HEK293 (cell line): ENCODE data around the gene OTC.

Experiments
- CTCF ChIA-PET: fragments of 350-600 bp; formaldehyde crosslinking; extraction: SDS; loops from one replicate; lab custom pipeline; 2021; ENCODE audit warnings: antibody characterized with exemption; lab: Yijun Ruan, JAX
- POLR2A ChIA-PET: fragments of 300-600 bp; formaldehyde crosslinking; extraction: SDS; loops from one replicate; lab custom pipeline; 2020; ENCODE audit warnings: antibody characterized with exemption, inconsistent platforms; lab: Yijun Ruan, JAX
- H3K27ac ChIP-seq: fragments of 200-500 bp; sonication (Bioruptor generic); 2 replicates; pipeline ENCODE4 v1.5.1; 2014; ENCODE audit warnings: low read depth, low read length, control low read depth, inconsistent platforms; ENCODE audit errors: extremely low read depth
- H3K36me3 ChIP-seq, 2 experiments: fragments of 200-500 bp in 1 of 2; sonication (Bioruptor generic) in 1 of 2; 1 replicate in 1 of 2; 2 replicates in 1 of 2; pipeline ENCODE4 v1.5.1; 2014 to 2017; ENCODE audit warnings: inconsistent platforms in 2 of 2, low read length in 2 of 2; ENCODE audit not compliant: control insufficient read depth in 2 of 2, insufficient read depth in 1 of 2
- H3K4me1 ChIP-seq: fragments of 200-500 bp; sonication (Bioruptor generic); 2 replicates; pipeline ENCODE4 v1.5.1; 2014; ENCODE audit warnings: mild to moderate bottlenecking, low read length, inconsistent platforms; ENCODE audit not compliant: control insufficient read depth, insufficient read depth
- H3K4me3 ChIP-seq: 2 replicates; pipeline ENCODE4 v1.5.1; 2011; ENCODE audit warnings: low read depth, mild to moderate bottlenecking, control low read depth, low read length, moderate library complexity
- H3K9me3 ChIP-seq: fragments of 200-500 bp; sonication (Bioruptor generic); 2 replicates; pipeline ENCODE4 v1.5.1; 2014; ENCODE audit warnings: low read depth, low read length, inconsistent platforms; ENCODE audit not compliant: control insufficient read depth, insufficient read depth
- FEZF1 ChIP-seq: fragments of 450-650 bp; formaldehyde crosslinking; IDR thresholded peaks from 2 replicates; pipeline ENCODE4 v1.5.1; 2016; ENCODE audit warnings: missing biosample characterization, missing genetic modification characterization
- HIC1 ChIP-seq: fragments of 450-650 bp; formaldehyde crosslinking; IDR thresholded peaks from 2 replicates; pipeline ENCODE4 v1.5.1; 2016; ENCODE audit warnings: missing biosample characterization, missing genetic modification characterization
- KLF16 ChIP-seq: fragments of 450-650 bp; formaldehyde crosslinking; IDR thresholded peaks from 2 replicates; pipeline ENCODE4 v1.5.1; 2017; ENCODE audit warnings: missing biosample characterization, missing genetic modification characterization
- KLF8 ChIP-seq: fragments of 450-650 bp; formaldehyde crosslinking; IDR thresholded peaks from 2 replicates; pipeline ENCODE4 v1.5.1; 2016; ENCODE audit warnings: missing biosample characterization, missing genetic modification characterization
- OSR2 ChIP-seq: fragments of 450-650 bp; formaldehyde crosslinking; IDR thresholded peaks from 2 replicates; pipeline ENCODE4 v1.5.1; 2016; ENCODE audit warnings: missing biosample characterization, missing genetic modification characterization
- REPIN1 ChIP-seq: fragments of 450-650 bp; formaldehyde crosslinking; IDR thresholded peaks from 2 replicates; pipeline ENCODE4 v1.5.1; 2017; ENCODE audit warnings: missing biosample characterization, missing genetic modification characterization, low read depth
- ZFHX2 ChIP-seq: fragments of 450-650 bp; formaldehyde crosslinking; conservative IDR thresholded peaks from 2 replicates; pipeline ENCODE4 v1.5.1; 2016; ENCODE audit warnings: missing biosample characterization, missing genetic modification characterization
- ZIC2 ChIP-seq: fragments of 450-650 bp; formaldehyde crosslinking; IDR thresholded peaks from 2 replicates; pipeline ENCODE4 v1.5.1; 2016; ENCODE audit warnings: missing biosample characterization, missing genetic modification characterization
- ZNF18 ChIP-seq: fragments of 450-650 bp; formaldehyde crosslinking; IDR thresholded peaks from 2 replicates; pipeline ENCODE4 v1.5.1; 2016; ENCODE audit warnings: missing biosample characterization, missing genetic modification characterization
- ZNF214 ChIP-seq: fragments of 450-650 bp; formaldehyde crosslinking; IDR thresholded peaks from 2 replicates; pipeline ENCODE4 v1.5.1; 2017; ENCODE audit warnings: missing biosample characterization, mild to moderate bottlenecking, missing genetic modification characterization, borderline replicate concordance
- ZNF248 ChIP-seq: fragments of 450-650 bp; formaldehyde crosslinking; IDR thresholded peaks from 2 replicates; pipeline ENCODE4 v1.5.1; 2017; ENCODE audit warnings: missing biosample characterization, missing genetic modification characterization
- ZNF426 ChIP-seq: fragments of 450-650 bp; formaldehyde crosslinking; IDR thresholded peaks from 2 replicates; pipeline ENCODE4 v1.5.1; 2017; ENCODE audit warnings: missing biosample characterization, missing genetic modification characterization, mild to moderate bottlenecking, inconsistent platforms, moderate library complexity
- ZNF561 ChIP-seq: fragments of 450-650 bp; IDR thresholded peaks from 2 replicates; pipeline ENCODE4 v1.5.1; 2018; ENCODE audit warnings: missing biosample characterization, missing genetic modification characterization, borderline replicate concordance
- ZNF624 ChIP-seq: fragments of 450-650 bp; formaldehyde crosslinking; IDR thresholded peaks from 2 replicates; pipeline ENCODE4 v1.5.1; 2017; ENCODE audit warnings: missing biosample characterization, missing genetic modification characterization
- ZNF677 ChIP-seq: fragments of 450-650 bp; IDR thresholded peaks from 2 replicates; pipeline ENCODE4 v1.5.0; 2018; ENCODE audit warnings: missing biosample characterization, mild to moderate bottlenecking, missing genetic modification characterization, moderate library complexity
- ZNF692 ChIP-seq: fragments of 450-650 bp; formaldehyde crosslinking; IDR thresholded peaks from 2 replicates; pipeline ENCODE4 v1.5.1; 2016; ENCODE audit warnings: missing biosample characterization, missing genetic modification characterization
- ZNF747 ChIP-seq: fragments of 450-650 bp; formaldehyde crosslinking; IDR thresholded peaks from 2 replicates; pipeline ENCODE4 v1.5.1; 2016; ENCODE audit warnings: missing biosample characterization, missing genetic modification characterization
- ZNF837 ChIP-seq: fragments of 450-650 bp; formaldehyde crosslinking; IDR thresholded peaks from 2 replicates; pipeline ENCODE4 v1.5.1; 2016; ENCODE audit warnings: missing biosample characterization, missing genetic modification characterization
- ZSCAN16 ChIP-seq: fragments of 450-650 bp; formaldehyde crosslinking; IDR thresholded peaks from 2 replicates; pipeline ENCODE4 v1.5.1; 2016; ENCODE audit warnings: missing biosample characterization, missing genetic modification characterization
- ZSCAN23 ChIP-seq: fragments of 450-650 bp; formaldehyde crosslinking; IDR thresholded peaks from 2 replicates; pipeline ENCODE4 v1.5.1; 2016; ENCODE audit warnings: missing biosample characterization, missing genetic modification characterization

The OTC gene

GRCh38 chrX:38368774-38369173 is 16.4 kb downstream of the OTC start:
- no peaks in the 10 kb centered on the region for H3K9me3 ChIP-seq
- ChIA-PET POLR2A (no interaction called here), CTCF (no interaction called here)
- H3K4me3 ChIP-seq, result no peak overlapping the region
- H3K4me1 ChIP-seq, result no peaks in the 10 kb centered on the region
- TF ChIP-seq ZIC2 (tag by site-specific recombination), result no peak
- no peak for TF ChIP-seq ZSCAN16
- no peak for TF ChIP-seq ZNF561 (tag by site-specific recombination)
- TF ChIP-seq FEZF1 (tag by site-specific recombination), result no peak
- TF ChIP-seq OSR2 (tag by site-specific recombination), result no peak
- no peak for TF ChIP-seq ZNF426
- no peak for TF ChIP-seq HIC1 (tag by site-specific recombination)
- TF ChIP-seq ZNF18 (tag by site-specific recombination), result no peak
- TF ChIP-seq ZFHX2 (tag by site-specific recombination), result no peak
- no peak for TF ChIP-seq ZNF692 (tag by site-specific recombination)
- TF ChIP-seq ZNF837 (tag by site-specific recombination), result no peak
- TF ChIP-seq KLF8, result no peak
- TF ChIP-seq REPIN1, result no peak
- no peak for TF ChIP-seq ZNF747
- TF ChIP-seq ZNF248 (tag by site-specific recombination), result no peak
- TF ChIP-seq ZNF214 (tag by site-specific recombination), result no peak
- no peak for TF ChIP-seq ZSCAN23 (tag by site-specific recombination)
- no peak overlapping the region for H3K27ac ChIP-seq
- H3K36me3 ChIP-seq, result no peaks in the 10 kb centered on the region

- TF ChIP-seq ZNF677 (tag by site-specific recombination) (0 out of 2 replicates have a peak, but pooled peaks have one; percentile 44), ZNF624 (tag by site-specific recombination) (no peak)
- POLR2A ChIA-PET, result no interaction called here
- H3K27ac ChIP-seq, result no peak overlapping the region
- H3K4me1 ChIP-seq, result no peaks in the 10 kb centered on the region
- CTCF ChIA-PET, result interaction anchor here (0.6 to 0.7 kb wide), 3 partner anchors 162 to 862 kb away, joined by 4 to 6 read pairs (median 4); no protein-coding TSS in a partner anchor
- H3K4me3 ChIP-seq, result no peak overlapping the region
- H3K36me3 ChIP-seq, result no peaks in the 10 kb centered on the region
- no peaks in the 10 kb centered on the region for H3K9me3 ChIP-seq
Observed at GRCh38 chrX:38371641-38372040, 19.2 kb downstream of the OTC start.

- Histone ChIP-seq H3K9me3 (no peaks in the 10 kb centered on the region), H3K4me3 (no peak overlapping the region), H3K4me1 (no peaks in the 10 kb centered on the region), H3K36me3 (no peaks in the 10 kb centered on the region), H3K27ac (no peak overlapping the region)
- POLR2A ChIA-PET, result no interaction called here
- CTCF ChIA-PET, result interaction anchor here (0.8 kb wide), 1 partner anchor 630 kb away, joined by 4 read pairs; no protein-coding TSS in a partner anchor
- TF ChIP-seq KLF16 (tag by site-specific recombination) (no peak), ZSCAN16 (no peak)
Observed at GRCh38 chrX:38374431-38374830, 22.0 kb downstream of the OTC start.
